ENCODE results near the gene VTN.

The VTN gene

GRCh38 chr17:28318759-28319597, 51.1 kb downstream of the VTN start, which contains the start of gene TMEM97:
TSS of gene TMEM97 (plus strand) at chr17:28319200. CDS start at chr17:28319240, 40 bp downstream.
- peak; percentile 99 for DNase-seq

GRCh38 chr17:28317966-28318758, 51.9 kb downstream of the VTN start:
- DNase-seq, result no peak

Measured in HCEC 1CT (cell line).